Measurements from ENCODE around the gene CYB5RL.

DNA sequence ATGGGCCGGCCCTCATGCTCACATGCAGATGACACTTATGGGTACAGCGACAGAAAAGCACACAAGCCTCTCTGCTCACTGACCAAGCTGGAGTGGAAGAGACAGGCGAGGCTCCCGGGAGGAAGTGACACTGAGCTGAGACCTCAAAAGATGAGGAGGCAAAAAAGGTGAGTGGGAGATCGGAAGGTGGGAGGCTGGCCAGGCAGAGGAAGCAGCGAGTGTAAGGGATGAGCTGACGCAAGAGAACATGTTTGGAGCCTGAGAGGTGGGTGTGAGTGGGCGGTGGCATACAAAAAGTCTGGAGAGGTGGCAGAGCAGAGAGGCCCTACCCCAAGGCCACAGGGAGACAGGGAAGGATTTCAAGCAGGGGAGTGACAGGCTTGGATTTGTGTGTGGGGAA lies 28.8 kb downstream of the CYB5RL start:
- TF ChIP-seq, protein P1, sequence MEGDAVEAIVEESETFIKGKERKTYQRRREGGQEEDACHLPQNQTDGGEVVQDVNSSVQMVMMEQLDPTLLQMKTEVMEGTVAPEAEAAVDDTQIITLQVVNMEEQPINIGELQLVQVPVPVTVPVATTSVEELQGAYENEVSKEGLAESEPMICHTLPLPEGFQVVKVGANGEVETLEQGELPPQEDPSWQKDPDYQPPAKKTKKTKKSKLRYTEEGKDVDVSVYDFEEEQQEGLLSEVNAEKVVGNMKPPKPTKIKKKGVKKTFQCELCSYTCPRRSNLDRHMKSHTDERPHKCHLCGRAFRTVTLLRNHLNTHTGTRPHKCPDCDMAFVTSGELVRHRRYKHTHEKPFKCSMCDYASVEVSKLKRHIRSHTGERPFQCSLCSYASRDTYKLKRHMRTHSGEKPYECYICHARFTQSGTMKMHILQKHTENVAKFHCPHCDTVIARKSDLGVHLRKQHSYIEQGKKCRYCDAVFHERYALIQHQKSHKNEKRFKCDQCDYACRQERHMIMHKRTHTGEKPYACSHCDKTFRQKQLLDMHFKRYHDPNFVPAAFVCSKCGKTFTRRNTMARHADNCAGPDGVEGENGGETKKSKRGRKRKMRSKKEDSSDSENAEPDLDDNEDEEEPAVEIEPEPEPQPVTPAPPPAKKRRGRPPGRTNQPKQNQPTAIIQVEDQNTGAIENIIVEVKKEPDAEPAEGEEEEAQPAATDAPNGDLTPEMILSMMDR (IDR thresholded peaks at IDR 0.05): no peak
- TF ChIP-seq POLR2AphosphoS5 (IDR thresholded peaks at IDR 0.05): no peak
- no peak for TF ChIP-seq EP300 (IDR thresholded peaks at IDR 0.05)
- no peak for TF ChIP-seq POLR2A (IDR thresholded peaks at IDR 0.05)
